Heart left ventricle (tissue), 16 donors: Measurements from ENCODE around the gene TMEM273. TPM values are rescaled to one million over a fixed set of nuclear protein-coding genes. Genes with fewer than 3 reads are reported as not detected.
A peak's percentile ranks its signal among the peaks of the same experiment; 100 is the strongest.

Experiments used
- ATAC-seq, 4 donors: fragments of 200-7000 bp; cut with Tn5 transposase; one replicate each; pipeline ENCODE4 v1.9.1; 2020 to 2022; ENCODE audit warnings: moderate library complexity in 4 of 4, mild to moderate bottlenecking in 3 of 4, moderate number of reproducible peaks in 1 of 4
- DNase-seq, 5 donors: peaks; one replicate each; pipeline ENCODE4 v3.0.0-alpha.2; 2020
- H3K27ac ChIP-seq, 12 donors: fragments of 200-600 bp; sonication (generic) in 4 of 12; one replicate each; pipeline versions ENCODE4 v1.5.0 to v1.8.0; 2016 to 2022; ENCODE audit warnings: mild to moderate bottlenecking in 2 of 12
- H3K27me3 ChIP-seq, 9 donors: fragments of 200-600 bp; sonication (generic) in 2 of 9; one replicate each; pipeline versions ENCODE4 v1.5.1 to v1.8.0; 2016 to 2022; ENCODE audit warnings: mild to moderate bottlenecking in 3 of 9
- H3K36me3 ChIP-seq, 9 donors: fragments of 200-600 bp; sonication (generic) in 2 of 9; one replicate each; pipeline versions ENCODE4 v1.5.0 to v1.8.0; 2018 to 2022; ENCODE audit warnings: mild to moderate bottlenecking in 2 of 9
- H3K4me1 ChIP-seq, 12 donors: fragments of 200-600 bp; sonication (generic) in 4 of 12; one replicate each; pipeline versions ENCODE4 v1.5.0 to v1.8.0; 2016 to 2022; ENCODE audit warnings: mild to moderate bottlenecking in 3 of 12
- H3K4me3 ChIP-seq, 12 donors: fragments of 200-600 bp; sonication (generic) in 4 of 12; one replicate each; pipeline versions ENCODE4 v1.5.0 to v1.8.0; 2017 to 2022; ENCODE audit warnings: mild to moderate bottlenecking in 9 of 12, moderate library complexity in 4 of 12
- H3K9me3 ChIP-seq, 12 donors: fragments of 200-600 bp; sonication (generic) in 4 of 12; one replicate each; pipeline versions ENCODE4 v1.5.0 to v1.8.0; 2016 to 2022; ENCODE audit warnings: mild to moderate bottlenecking in 1 of 12
- POLR2A ChIP-seq, 2 donors: fragments of 450-650 bp; IDR thresholded peaks; one replicate each; pipeline ENCODE4 v1.6.1; 2017; ENCODE audit warnings: antibody characterized with exemption in 2 of 2, mild to moderate bottlenecking in 2 of 2, moderate library complexity in 2 of 2
- WGBS, 4 donors: extraction: QIAGEN DNeasy Blood & Tissue Kit in 2 of 4; methylation state at CpG; one replicate each; pipeline versions ENCODE4 v1.1.5 to v1.1.7; 2013 to 2018; 5-methylcytosine and 5-hydroxymethylcytosine counted together
- intact Hi-C, 10 donors: fragments of 100-400 bp; cut with DNase I; formaldehyde crosslinking; loops; one replicate each; pipeline versions ENCODE4 v1.11.1 to v1.14.2; 2022
- polyA plus RNA-seq, 2 donors: library from polyadenylated mRNA; stranded (reverse); fragments of 200-250 nt; gene quantifications; one replicate each; pipeline ENCODE4 v1.2.3, GENCODE V29; 2013
- total RNA-seq, 9 donors: library from RNA; depleted of rRNA in 2 of 9; stranded (reverse); fragments of >200 nt in 2 of 9; fragmentation: NEBNext Ultra II Directional in 3 of 9; extraction: Animal tissue kit (Norgen Biotek cat#: 25700) in 3 of 9; gene quantifications; one replicate each; pipeline versions ENCODE4 v1.1.0 to v1.2.4, GENCODE V29; 2016 to 2023
- TF ChIP-seq, protein P1 (sequence below), 12 donors: fragments of 200-600 bp; sonication (generic) in 4 of 12; IDR thresholded peaks; one replicate each; pipeline versions ENCODE4 v1.5.0 to v1.8.0; 2018 to 2022; ENCODE audit warnings: antibody characterized with exemption in 12 of 12, mild to moderate bottlenecking in 5 of 12
- donor health status: ischemic (EF 13 %, LVEDD 7.1; RV severe dilation, severe dysfunction).
- donor health status: healthy with polysubstance abuse.
- donor health status: DM: no; HTN: yes; CAD: no.
- donor health status: DM: no; HTN: no; CAD: no.
- donor health status: ischemic (EF 25% LVEDD 6.9; RV normal size, moderate dysfunction).
- donor health status: ischemic (EF 25% LVEDD 5.7; RV mildly dilated, moderate dysfunction).
- donor health status: healthy.
- donor health status: DM: yes; HTN: yes; CAD: no.
- donor health status: ischemic (EF 35%, LVEDD 5.7; RV mildly dilated, moderate dysfunction).
- donor health status: nonischemic (EF 11% LVEDD 7.7; RV severe dilation, severe dysfunction).
- donor health status: DM: yes; HTN: yes; CAD: no.
- donor health status: PGD.
- donor health status: ischemic (EF 29% LVEDD 5.4; RV normal size, mild dysfunction).
- donor health status: nonischemic (EF 23%, LVEDD 6.1; RV moderate dilation, normal function).

TMEM273 gene
- total and polyA plus RNA-seq, 11 donors: 7.9 to 38.7 (median 16.9) TPM

DNA sequence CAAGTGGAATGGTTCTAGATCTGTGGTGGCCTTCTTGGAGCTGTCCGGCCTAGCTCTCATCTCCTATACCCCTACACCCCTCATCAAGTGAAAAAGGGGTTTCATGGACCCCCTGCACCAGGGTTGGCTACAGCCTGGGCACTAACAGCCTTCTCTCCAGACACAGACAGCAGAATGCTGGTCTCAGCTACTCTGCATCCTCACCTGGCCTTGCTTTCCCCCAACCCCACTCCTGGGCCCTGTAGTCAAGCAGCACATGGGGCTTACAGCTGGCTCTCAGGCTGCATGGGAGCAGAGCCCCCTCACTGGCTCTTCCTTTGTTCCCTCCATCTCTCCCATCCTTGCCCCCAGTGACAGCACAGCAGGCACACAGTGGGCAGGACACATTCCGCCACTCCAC is 20.8 kb upstream of the TMEM273 start:
- no peaks in the 10 kb centered on the region for H3K36me3 ChIP-seq
- no peaks in the 10 kb centered on the region for H3K9me3 ChIP-seq
- no peak for ATAC-seq
- intact Hi-C loops: loop anchor here in 1 of 10 donors (5.0 kb wide), 1 partner anchor 268 kb away; no protein-coding TSS in a partner anchor
- 89 to 100% (median 98%) methylated on average over 2 of the region's 2 CpGs for WGBS, 4 donors
- H3K4me3 ChIP-seq: no peak overlapping the region
- peaks cover 0 to 8% (median 0%) of the 10 kb centered on the region in 12 donors for H3K4me1 ChIP-seq
- H3K27ac ChIP-seq: no peak overlapping the region
- TF ChIP-seq, protein P1, sequence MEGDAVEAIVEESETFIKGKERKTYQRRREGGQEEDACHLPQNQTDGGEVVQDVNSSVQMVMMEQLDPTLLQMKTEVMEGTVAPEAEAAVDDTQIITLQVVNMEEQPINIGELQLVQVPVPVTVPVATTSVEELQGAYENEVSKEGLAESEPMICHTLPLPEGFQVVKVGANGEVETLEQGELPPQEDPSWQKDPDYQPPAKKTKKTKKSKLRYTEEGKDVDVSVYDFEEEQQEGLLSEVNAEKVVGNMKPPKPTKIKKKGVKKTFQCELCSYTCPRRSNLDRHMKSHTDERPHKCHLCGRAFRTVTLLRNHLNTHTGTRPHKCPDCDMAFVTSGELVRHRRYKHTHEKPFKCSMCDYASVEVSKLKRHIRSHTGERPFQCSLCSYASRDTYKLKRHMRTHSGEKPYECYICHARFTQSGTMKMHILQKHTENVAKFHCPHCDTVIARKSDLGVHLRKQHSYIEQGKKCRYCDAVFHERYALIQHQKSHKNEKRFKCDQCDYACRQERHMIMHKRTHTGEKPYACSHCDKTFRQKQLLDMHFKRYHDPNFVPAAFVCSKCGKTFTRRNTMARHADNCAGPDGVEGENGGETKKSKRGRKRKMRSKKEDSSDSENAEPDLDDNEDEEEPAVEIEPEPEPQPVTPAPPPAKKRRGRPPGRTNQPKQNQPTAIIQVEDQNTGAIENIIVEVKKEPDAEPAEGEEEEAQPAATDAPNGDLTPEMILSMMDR (IDR thresholded peaks at IDR 0.05): no peak
- TF ChIP-seq POLR2A (IDR thresholded peaks at IDR 0.05): no peak
- H3K27me3 ChIP-seq: no peaks in the 10 kb centered on the region
- no peak for DNase-seq

DNA sequence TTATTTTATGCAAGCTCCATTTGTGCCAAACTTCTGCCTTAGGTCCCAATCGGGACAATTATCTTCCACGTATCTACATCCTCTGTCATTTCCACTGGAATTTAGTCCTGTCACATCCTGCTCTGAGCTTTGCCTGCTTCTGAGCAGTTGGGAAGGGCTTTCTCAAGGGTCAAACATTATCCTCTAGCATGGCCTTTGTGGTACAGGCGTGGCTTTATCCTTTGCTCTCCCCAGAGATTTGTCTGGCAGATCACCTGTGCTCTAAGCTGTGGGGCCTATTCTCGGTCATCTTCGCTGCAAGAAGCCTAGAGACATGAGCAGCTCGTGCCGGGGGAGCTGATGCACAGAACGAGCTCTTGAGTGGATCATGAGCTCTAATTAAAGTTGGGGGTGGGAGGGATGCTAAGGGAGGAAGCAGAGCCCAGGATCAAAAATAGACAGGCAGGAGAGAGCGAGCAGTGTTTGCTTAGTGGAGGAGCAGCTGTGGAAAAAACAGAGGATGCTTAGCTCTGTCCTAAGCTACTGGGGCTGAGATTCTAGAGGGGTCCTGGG is 19.8 kb upstream of the TMEM273 start:
- 51 to 60% (median 59%) methylated on average over 9 of the region's 9 CpGs for WGBS, 4 donors
- Histone ChIP-seq H3K27ac (no peak overlapping the region), H3K36me3 (no peaks in the 10 kb centered on the region), H3K4me3 (no peak overlapping the region), H3K9me3 (no peaks in the 10 kb centered on the region), H3K27me3 (no peaks in the 10 kb centered on the region), H3K4me1 (peaks cover 0 to 7% (median 0%) of the 10 kb centered on the region in 12 donors)
- intact Hi-C loops: loop anchor here in 1 of 10 donors (5.0 kb wide), 1 partner anchor 269 kb away; no protein-coding TSS in a partner anchor
- no peak for TF ChIP-seq POLR2A (IDR thresholded peaks at IDR 0.05)
- TF ChIP-seq, protein P1 (IDR thresholded peaks at IDR 0.05): no peak
- DNase-seq: no peak
- ATAC-seq: peak in 3 of 4 donors; percentile 26 to 74 (median 61)

DNA sequence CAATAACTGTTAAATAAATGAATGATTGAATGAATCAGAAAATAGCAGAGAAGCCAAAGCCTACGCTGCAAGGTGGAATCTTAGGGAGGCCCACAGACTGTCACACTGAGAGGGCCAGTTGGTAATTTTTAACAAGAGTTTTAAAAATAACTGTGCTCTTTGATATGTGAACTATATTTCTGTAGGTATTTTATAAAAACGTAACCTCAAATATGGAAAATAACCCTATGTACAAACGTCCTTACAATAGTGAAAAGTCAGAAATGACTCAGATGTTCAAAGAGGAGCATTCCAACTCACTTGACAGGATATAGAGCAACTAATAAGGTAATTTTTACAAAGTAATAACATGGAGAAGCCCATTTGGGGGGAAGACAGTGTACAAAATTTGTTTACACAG is 18.9 kb upstream of the TMEM273 start:
- no peak for TF ChIP-seq POLR2A (IDR thresholded peaks at IDR 0.05)
- TF ChIP-seq, protein P1 (IDR thresholded peaks at IDR 0.05): no peak
- DNase-seq (no peak), ATAC-seq (no peak)
- H3K36me3 ChIP-seq: no peaks in the 10 kb centered on the region
- H3K27ac ChIP-seq: no peak overlapping the region
- intact Hi-C loops: loop anchor here in 1 of 10 donors (5.0 kb wide), 1 partner anchor 270 kb away; no protein-coding TSS in a partner anchor
- peaks cover 0 to 6% (median 0%) of the 10 kb centered on the region in 12 donors for H3K4me1 ChIP-seq
- 90 to 96% (median 93%) methylated on average over 3 of the region's 3 CpGs for WGBS, 4 donors
- H3K4me3 ChIP-seq: no peak overlapping the region
- H3K27me3 ChIP-seq: no peaks in the 10 kb centered on the region
- H3K9me3 ChIP-seq: no peaks in the 10 kb centered on the region

DNA sequence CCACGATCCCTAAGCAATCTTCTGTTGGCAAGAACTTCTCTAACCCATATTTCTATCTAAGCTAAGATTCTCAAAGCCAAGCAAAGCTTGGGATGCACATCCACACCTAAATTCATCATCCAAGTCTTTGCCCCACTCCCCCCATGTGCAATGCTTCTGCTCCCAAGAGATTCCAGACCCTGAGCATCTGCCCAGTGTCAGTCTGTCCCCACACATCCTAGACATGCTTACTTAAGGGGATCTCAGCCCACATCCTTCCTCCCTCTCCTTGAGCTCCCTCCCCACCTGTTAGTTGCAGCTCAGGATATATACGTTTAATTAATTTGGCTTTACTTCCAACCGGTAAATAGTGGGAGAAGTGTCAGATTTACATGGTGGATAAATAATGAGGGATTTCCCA is 17.0 kb upstream of the TMEM273 start:
- Histone ChIP-seq H3K36me3 (no peaks in the 10 kb centered on the region), H3K9me3 (no peaks in the 10 kb centered on the region), H3K4me3 (no peak overlapping the region), H3K4me1 (peaks cover 0 to 6% (median 0%) of the 10 kb centered on the region in 12 donors), H3K27me3 (no peaks in the 10 kb centered on the region), H3K27ac (no peak overlapping the region)
- DNase-seq (no peak), ATAC-seq (no peak)
- no peak for TF ChIP-seq POLR2A (IDR thresholded peaks at IDR 0.05)
- TF ChIP-seq, protein P1 (IDR thresholded peaks at IDR 0.05): no peak
- WGBS, 4 donors: 64 to 87% (median 82%) methylated on average over 3 of the region's 3 CpGs
- intact Hi-C loops: loop anchor here in 1 of 10 donors (5.0 kb wide), 1 partner anchor 272 kb away; no protein-coding TSS in a partner anchor
